ENCODE results near the gene DLX2. TPM values are rescaled to one million over a fixed set of nuclear protein-coding genes. Genes with fewer than 3 reads are reported as not detected.

The DLX2 gene
- total RNA-seq, 1 experiment from 2014 or later, result 0.76 TPM

- Histone ChIP-seq H3K9me3 (ENCODE audit: insufficient read depth, low read depth) (no peaks in the 10 kb centered on the region), H3F3A (ENCODE audit: insufficient read depth, low read depth) (no peaks in the 10 kb centered on the region), H3K4me1 (replicated peaks; ENCODE audit: insufficient read depth) (no peaks in the 10 kb centered on the region), H3K4me2 (no peak overlapping the region), H3K27me3 (ENCODE audit: insufficient read depth, low read depth) (no peaks in the 10 kb centered on the region), H3K27ac (no peak overlapping the region), H4K20me1 (ENCODE audit: insufficient read depth) (no peaks in the 10 kb centered on the region), H3K4me3 (no peak overlapping the region), H3K36me3 (ENCODE audit: low read depth) (0 out of 2 replicates have a peak, but pooled peaks cover 10% of the 10 kb centered on the region), H2AFZ (no peak overlapping the region), H3K9me2 (ENCODE audit: insufficient read depth) (no peaks in the 10 kb centered on the region), H3K79me2 (ENCODE audit: low read depth) (no peaks in the 10 kb centered on the region)
- no peak for TF ChIP-seq EZH2 (IDR thresholded peaks at IDR 0.05; ENCODE audit: low read depth)
- no peak for TF ChIP-seq CTCF (conservative IDR thresholded peaks at IDR 0.05)
- intact Hi-C loops (cut with micrococcal nuclease; ENCODE audit: unreplicated experiment), result no loop called here
- BruUV-seq (replicated peaks), result no TSS peak
- DNase-seq, result no peak
- ChIA-PET POLR2A (ENCODE audit: unreplicated experiment) (no interaction called here), CTCF (interaction anchor here (0.7 kb wide), 2 partner anchors 61 to 493 kb away, joined by 4 to 6 read pairs; no protein-coding TSS in a partner anchor)
Observed at GRCh38 chr2:172066394-172066886, 36.3 kb downstream of the DLX2 start.

- no peak for DNase-seq
- Histone ChIP-seq H3K9me2 (ENCODE audit: insufficient read depth) (no peaks in the 10 kb centered on the region), H3K9me3 (ENCODE audit: insufficient read depth, low read depth) (no peaks in the 10 kb centered on the region), H3K4me2 (no peak overlapping the region), H3K4me3 (no peak overlapping the region), H2AFZ (no peak overlapping the region), H3K79me2 (ENCODE audit: low read depth) (no peaks in the 10 kb centered on the region), H3F3A (ENCODE audit: insufficient read depth, low read depth) (no peaks in the 10 kb centered on the region), H3K27me3 (ENCODE audit: insufficient read depth, low read depth) (no peaks in the 10 kb centered on the region), H3K36me3 (ENCODE audit: low read depth) (0 out of 2 replicates have a peak, but pooled peaks cover 10% of the 10 kb centered on the region), H3K4me1 (replicated peaks; ENCODE audit: insufficient read depth) (no peaks in the 10 kb centered on the region), H3K27ac (no peak overlapping the region), H4K20me1 (ENCODE audit: insufficient read depth) (no peaks in the 10 kb centered on the region)
- ChIA-PET CTCF (no interaction called here), POLR2A (ENCODE audit: unreplicated experiment) (no interaction called here)
- TF ChIP-seq EZH2 (IDR thresholded peaks at IDR 0.05; ENCODE audit: low read depth) (no peak), CTCF (conservative IDR thresholded peaks at IDR 0.05) (no peak)
- intact Hi-C loops (cut with micrococcal nuclease; ENCODE audit: unreplicated experiment), result no loop called here
- no TSS peak for BruUV-seq (replicated peaks)
Observed at GRCh38 chr2:172065111-172065510, 37.6 kb downstream of the DLX2 start.

GRCh38 chr2:172063446-172063845 is 39.3 kb downstream of the DLX2 start:
- no peak overlapping the region for H3K4me2 ChIP-seq
- intact Hi-C loops (cut with micrococcal nuclease; ENCODE audit: unreplicated experiment), result no loop called here
- H3K36me3 ChIP-seq (ENCODE audit: low read depth), result 0 out of 2 replicates have a peak, but pooled peaks cover 10% of the 10 kb centered on the region
- no peak overlapping the region for H3K4me3 ChIP-seq
- no peaks in the 10 kb centered on the region for H3K4me1 ChIP-seq (replicated peaks; ENCODE audit: insufficient read depth)
- no peaks in the 10 kb centered on the region for H4K20me1 ChIP-seq (ENCODE audit: insufficient read depth)
- ChIA-PET POLR2A (ENCODE audit: unreplicated experiment) (no interaction called here), CTCF (no interaction called here)
- no peak for TF ChIP-seq CTCF (conservative IDR thresholded peaks at IDR 0.05)
- no peak for TF ChIP-seq EZH2 (IDR thresholded peaks at IDR 0.05; ENCODE audit: low read depth)
- no peaks in the 10 kb centered on the region for H3K79me2 ChIP-seq (ENCODE audit: low read depth)
- no peak overlapping the region for H2AFZ ChIP-seq
- DNase-seq, result no peak
- no peaks in the 10 kb centered on the region for H3F3A ChIP-seq (ENCODE audit: insufficient read depth, low read depth)
- BruUV-seq (replicated peaks), result no TSS peak
- no peak overlapping the region for H3K27ac ChIP-seq
- H3K9me3 ChIP-seq (ENCODE audit: insufficient read depth, low read depth), result no peaks in the 10 kb centered on the region
- H3K27me3 ChIP-seq (ENCODE audit: insufficient read depth, low read depth), result no peaks in the 10 kb centered on the region
- no peaks in the 10 kb centered on the region for H3K9me2 ChIP-seq (ENCODE audit: insufficient read depth)

Data from PC-9 (cell line).